ENCODE measurements around the gene SF3B3.

DNA sequence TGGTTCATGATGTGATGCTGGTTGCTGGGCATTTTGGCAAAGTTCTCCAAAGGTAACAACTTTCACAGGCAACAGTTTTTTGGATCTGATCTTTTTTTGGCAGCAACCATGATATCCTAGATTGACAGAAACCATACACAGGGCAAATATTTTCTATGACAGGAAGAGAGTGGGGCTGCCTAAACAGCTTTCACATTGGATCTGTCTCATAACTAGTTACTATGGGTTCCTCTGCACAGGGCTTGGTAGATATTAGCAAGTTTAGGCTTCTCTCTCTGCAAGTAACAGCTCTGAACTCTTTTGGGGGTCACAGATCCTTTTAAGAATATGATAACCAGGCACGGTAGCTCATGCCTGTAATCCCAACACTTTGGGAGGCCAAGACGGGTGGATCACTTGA is 28.8 kb upstream of the SF3B3 start:
- TF ChIP-seq POLR2A (IDR thresholded peaks at IDR 0.05) (no peak), POLR2AphosphoS5 (IDR thresholded peaks at IDR 0.05) (no peak)
- TF ChIP-seq, protein P1, sequence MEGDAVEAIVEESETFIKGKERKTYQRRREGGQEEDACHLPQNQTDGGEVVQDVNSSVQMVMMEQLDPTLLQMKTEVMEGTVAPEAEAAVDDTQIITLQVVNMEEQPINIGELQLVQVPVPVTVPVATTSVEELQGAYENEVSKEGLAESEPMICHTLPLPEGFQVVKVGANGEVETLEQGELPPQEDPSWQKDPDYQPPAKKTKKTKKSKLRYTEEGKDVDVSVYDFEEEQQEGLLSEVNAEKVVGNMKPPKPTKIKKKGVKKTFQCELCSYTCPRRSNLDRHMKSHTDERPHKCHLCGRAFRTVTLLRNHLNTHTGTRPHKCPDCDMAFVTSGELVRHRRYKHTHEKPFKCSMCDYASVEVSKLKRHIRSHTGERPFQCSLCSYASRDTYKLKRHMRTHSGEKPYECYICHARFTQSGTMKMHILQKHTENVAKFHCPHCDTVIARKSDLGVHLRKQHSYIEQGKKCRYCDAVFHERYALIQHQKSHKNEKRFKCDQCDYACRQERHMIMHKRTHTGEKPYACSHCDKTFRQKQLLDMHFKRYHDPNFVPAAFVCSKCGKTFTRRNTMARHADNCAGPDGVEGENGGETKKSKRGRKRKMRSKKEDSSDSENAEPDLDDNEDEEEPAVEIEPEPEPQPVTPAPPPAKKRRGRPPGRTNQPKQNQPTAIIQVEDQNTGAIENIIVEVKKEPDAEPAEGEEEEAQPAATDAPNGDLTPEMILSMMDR (IDR thresholded peaks at IDR 0.05 in 8 of 11, conservative IDR thresholded peaks at IDR 0.05 in 3 of 11): no peak

Data from spleen (tissue), 7 donors.